ENCODE measurements around the gene MATR3.

DNA sequence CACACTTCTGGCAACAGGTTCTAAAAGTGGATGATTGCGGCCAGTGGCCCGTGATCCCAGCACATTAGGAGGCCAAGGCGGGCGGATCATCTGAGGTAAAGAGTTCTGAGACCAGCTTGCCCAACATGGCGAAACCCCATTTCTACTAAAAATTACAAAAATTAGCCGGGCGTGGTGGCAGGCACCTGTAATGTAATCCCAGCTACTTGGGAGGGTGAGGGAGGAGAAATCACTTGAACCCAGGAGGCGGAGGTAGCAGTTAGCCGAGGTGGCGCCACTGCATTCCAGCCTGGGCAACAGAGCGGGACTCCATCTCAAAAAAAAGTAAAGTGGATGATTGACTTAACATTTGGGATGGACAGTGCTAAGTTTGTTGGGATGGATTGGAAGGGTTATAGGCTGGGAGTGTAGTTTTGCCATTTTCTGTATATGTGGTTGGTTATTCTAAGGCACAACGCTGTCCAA lies 3.4 kb downstream of the MATR3 start:
- TF ChIP-seq EZH2 (IDR thresholded peaks at IDR 0.05) = no peak
- no peak for TF ChIP-seq POLR2AphosphoS5 (IDR thresholded peaks at IDR 0.05; ENCODE audit: borderline replicate concordance, low read depth, low read length)
- no peak for TF ChIP-seq FOXP2 (optimal IDR thresholded peaks at IDR 0.05; ENCODE audit: control extremely low read depth, extremely low read length, insufficient read depth)

Measured in SK-N-MC (cell line).